Gastroesophageal sphincter (tissue), 4 donors: Measurements from ENCODE around the gene AFMID. TPM values are rescaled to one million over a fixed set of nuclear protein-coding genes. Genes with fewer than 3 reads are reported as not detected.

Source experiments
- ATAC-seq: fragments of 150-250 bp; one replicate; pipeline ENCODE4 v1.9.1; 2016; ENCODE audit warnings: mild to moderate bottlenecking, moderate library complexity
- H3K27ac ChIP-seq, 4 donors: fragments of 200-600 bp; sonication (generic) in 3 of 4; 1 replicate in 3 of 4; 2 replicates in 1 of 4; pipeline ENCODE4 v1.5.1; 2016 to 2019
- H3K27me3 ChIP-seq: fragments of 200-600 bp; sonication (generic); one replicate; pipeline ENCODE4 v1.5.1; 2019
- H3K36me3 ChIP-seq, 2 donors: fragments of 200-600 bp; sonication (generic); one replicate each; pipeline ENCODE4 v1.5.1; 2019; ENCODE audit warnings: control low read depth in 1 of 2
- H3K4me1 ChIP-seq, 3 donors: fragments of 200-600 bp; sonication (generic); 1 replicate in 2 of 3; 2 replicates in 1 of 3; pipeline ENCODE4 v1.5.1; 2016 to 2019; ENCODE audit warnings: control low read depth in 2 of 3
- H3K4me3 ChIP-seq, 2 donors: fragments of 200-600 bp; sonication (generic); one replicate each; pipeline ENCODE4 v1.5.1; 2019; ENCODE audit warnings: mild to moderate bottlenecking in 1 of 2, moderate library complexity in 1 of 2
- H3K9me3 ChIP-seq, 3 donors: fragments of 200-600 bp; sonication (generic); one replicate each; pipeline ENCODE4 v1.5.1; 2017 to 2019; ENCODE audit warnings: control low read depth in 2 of 3
- CTCF ChIP-seq, 4 experiments: fragments of 200-600 bp in 2 of 4; fragments of 450-650 bp in 2 of 4; sonication (generic) in 1 of 4; IDR thresholded peaks; one replicate each; pipeline ENCODE4 v1.5.1; 2017 to 2019; ENCODE audit warnings: antibody characterized with exemption in 4 of 4, mild to moderate bottlenecking in 2 of 4, moderate library complexity in 2 of 4
- EP300 ChIP-seq: sonication (generic); formaldehyde crosslinking; IDR thresholded peaks from one replicate; pipeline ENCODE4 v1.6.1; 2017; ENCODE audit warnings: antibody characterized with exemption, mild to moderate bottlenecking
- POLR2A ChIP-seq, 2 donors: fragments of 450-650 bp; IDR thresholded peaks; one replicate each; pipeline ENCODE4 v1.6.1; 2017; ENCODE audit warnings: antibody characterized with exemption in 2 of 2, mild to moderate bottlenecking in 2 of 2, moderate library complexity in 1 of 2
- POLR2AphosphoS5 ChIP-seq: sonication (generic); formaldehyde crosslinking; IDR thresholded peaks from one replicate; pipeline ENCODE4 v1.6.1; 2017; ENCODE audit warnings: antibody characterized with exemption
- WGBS, 2 donors: methylation state at CpG; one replicate each; pipeline ENCODE4 v1.1.5; 2018; ENCODE audit warnings: low coverage in 1 of 2; 5-methylcytosine and 5-hydroxymethylcytosine counted together
- total RNA-seq, 4 donors: library from RNA; depleted of rRNA; stranded (reverse); fragments of >200 nt; gene quantifications; one replicate each; pipeline ENCODE4 v1.1.0, GENCODE V29; 2016

AFMID gene
- total RNA-seq, 4 donors from 2014 or later: 14.9 to 43.9 (median 31.6) TPM

DNA sequence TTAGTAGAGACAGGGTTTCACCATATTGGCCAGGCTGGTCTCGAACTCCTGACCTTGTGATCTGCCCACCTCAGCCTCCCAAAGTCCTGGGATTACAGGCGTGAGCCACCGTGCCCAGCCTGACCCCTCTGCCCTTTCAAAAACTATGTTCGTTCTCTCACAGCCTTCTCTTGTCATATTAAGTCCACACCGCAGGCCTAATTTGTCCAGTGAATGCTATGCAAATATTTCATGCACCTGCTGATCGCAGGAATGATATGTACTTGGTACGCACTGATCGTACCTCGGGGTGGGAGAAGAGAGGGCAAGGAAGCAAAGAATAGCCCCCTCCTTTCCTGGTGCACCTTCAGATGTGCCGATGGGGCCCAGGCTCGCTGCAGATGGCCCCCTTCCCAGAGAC is 23.9 kb downstream of the AFMID start:
- H3K4me3 ChIP-seq: no peak overlapping the region
- no peaks in the 10 kb centered on the region for H3K9me3 ChIP-seq
- H3K36me3 ChIP-seq: peaks cover 0 to 17% of the 10 kb centered on the region in 2 donors
- TF ChIP-seq POLR2AphosphoS5: no peak
- TF ChIP-seq POLR2A (IDR thresholded peaks at IDR 0.05): no peak
- no peak for TF ChIP-seq EP300
- TF ChIP-seq CTCF (IDR thresholded peaks at IDR 0.05): no peak
- H3K27ac ChIP-seq: no peak overlapping the region
- no peak for ATAC-seq
- H3K4me1 ChIP-seq: peaks cover 0 to 11% (median 0%) of the 10 kb centered on the region in 3 donors
- 89 to 94% methylated on average over 3 to 7 of the region's 11 CpGs for WGBS, 2 donors
- H3K27me3 ChIP-seq: no peaks in the 10 kb centered on the region

DNA sequence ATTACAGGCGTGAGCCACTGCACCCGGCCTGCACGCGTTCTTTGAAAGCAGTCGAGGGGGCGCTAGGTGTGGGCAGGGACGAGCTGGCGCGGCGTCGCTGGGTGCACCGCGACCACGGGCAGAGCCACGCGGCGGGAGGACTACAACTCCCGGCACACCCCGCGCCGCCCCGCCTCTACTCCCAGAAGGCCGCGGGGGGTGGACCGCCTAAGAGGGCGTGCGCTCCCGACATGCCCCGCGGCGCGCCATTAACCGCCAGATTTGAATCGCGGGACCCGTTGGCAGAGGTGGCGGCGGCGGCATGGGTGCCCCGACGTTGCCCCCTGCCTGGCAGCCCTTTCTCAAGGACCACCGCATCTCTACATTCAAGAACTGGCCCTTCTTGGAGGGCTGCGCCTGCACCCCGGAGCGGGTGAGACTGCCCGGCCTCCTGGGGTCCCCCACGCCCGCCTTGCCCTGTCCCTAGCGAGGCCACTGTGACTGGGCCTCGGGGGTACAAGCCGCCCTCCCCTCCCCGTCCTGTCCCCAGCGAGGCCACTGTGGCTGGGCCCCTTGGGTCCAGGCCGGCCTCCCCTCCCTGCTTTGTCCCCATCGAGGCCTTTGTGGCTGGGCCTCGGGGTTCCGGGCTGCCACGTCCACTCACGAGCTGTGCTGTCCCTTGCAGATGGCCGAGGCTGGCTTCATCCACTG is 27.0 kb downstream of the AFMID start, which contains the start of gene BIRC5:
Gene BIRC5, plus strand, starts transcription at position 238 of the 690 bp plus-strand sequence. Its CDS starts 64 bp downstream, at position 302.
- peak; percentile 99 for ATAC-seq

GRCh38 chr17:78214706-78215061 is 27.5 kb downstream of the AFMID start:
- WGBS, 2 donors: 11 to 36% methylated on average over 1 to 3 of the region's 5 CpGs
- no peaks in the 10 kb centered on the region for H3K36me3 ChIP-seq
- peaks cover 0 to 11% (median 0%) of the 10 kb centered on the region in 3 donors for H3K4me1 ChIP-seq
- H3K9me3 ChIP-seq: no peaks in the 10 kb centered on the region
- TF ChIP-seq POLR2AphosphoS5 (no peak), CTCF (IDR thresholded peaks at IDR 0.05) (no peak), EP300 (no peak), POLR2A (IDR thresholded peaks at IDR 0.05) (no peak)
- peak overlapping the region in 1 of 2 donors; percentile 46 for H3K4me3 ChIP-seq
- ATAC-seq: no peak
- H3K27ac ChIP-seq: no peak overlapping the region
- no peaks in the 10 kb centered on the region for H3K27me3 ChIP-seq

More for the DNA sequence above, 27.0 kb downstream of the AFMID start, which contains the start of gene BIRC5:
- H3K27ac ChIP-seq: no peak within 1 kb of the TSS
- no peaks in the 10 kb centered on the region for H3K27me3 ChIP-seq
- H3K4me3 ChIP-seq: peak within 1 kb of the TSS; percentile 1 to 46
- WGBS, 2 donors: no CpG with 5 or more reads among the region's 60 CpGs
- no peaks in the 10 kb centered on the region for H3K9me3 ChIP-seq
- TF ChIP-seq CTCF (IDR thresholded peaks at IDR 0.05) (no peak), POLR2AphosphoS5 (no peak), EP300 (no peak), POLR2A (IDR thresholded peaks at IDR 0.05) (no peak)
- peaks cover 0 to 11% (median 0%) of the 10 kb centered on the region in 3 donors for H3K4me1 ChIP-seq
- no peaks in the 10 kb centered on the region for H3K36me3 ChIP-seq

DNA sequence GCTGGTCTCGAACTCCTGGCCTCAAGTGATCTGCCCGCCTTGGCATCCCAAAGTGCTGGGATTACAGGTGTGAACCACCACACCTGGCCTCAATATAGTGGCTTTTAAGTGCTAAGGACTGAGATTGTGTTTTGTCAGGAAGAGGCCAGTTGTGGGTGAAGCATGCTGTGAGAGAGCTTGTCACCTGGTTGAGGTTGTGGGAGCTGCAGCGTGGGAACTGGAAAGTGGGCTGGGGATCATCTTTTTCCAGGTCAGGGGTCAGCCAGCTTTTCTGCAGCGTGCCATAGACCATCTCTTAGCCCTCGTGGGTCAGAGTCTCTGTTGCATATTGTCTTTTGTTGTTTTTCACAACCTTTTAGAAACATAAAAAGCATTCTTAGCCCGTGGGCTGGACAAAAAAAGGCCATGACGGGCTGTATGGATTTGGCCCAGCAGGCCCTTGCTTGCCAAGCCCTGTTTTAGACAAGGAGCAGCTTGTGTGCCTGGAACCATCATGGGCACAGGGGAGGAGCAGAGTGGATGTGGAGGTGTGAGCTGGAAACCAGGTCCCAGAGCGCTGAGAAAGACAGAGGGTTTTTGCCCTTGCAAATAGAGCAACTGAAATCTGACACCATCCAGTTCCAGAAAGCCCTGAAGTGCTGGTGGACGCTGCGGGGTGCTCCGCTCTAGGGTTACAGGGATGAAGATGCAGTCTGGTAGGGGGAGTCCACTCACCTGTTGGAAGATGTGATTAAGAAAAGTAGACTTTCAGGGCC is 32.4 kb downstream of the AFMID start:
- Histone ChIP-seq H3K9me3 (no peaks in the 10 kb centered on the region), H3K27me3 (no peaks in the 10 kb centered on the region), H3K4me3 (no peak overlapping the region), H3K27ac (no peak overlapping the region), H3K4me1 (peaks cover 0 to 1% (median 0%) of the 10 kb centered on the region in 3 donors), H3K36me3 (no peaks in the 10 kb centered on the region)
- WGBS, 2 donors: 76 to 86% methylated on average over 7 to 9 of the region's 11 CpGs
- TF ChIP-seq CTCF (IDR thresholded peaks at IDR 0.05): no peak
- no peak for TF ChIP-seq POLR2A (IDR thresholded peaks at IDR 0.05)
- TF ChIP-seq EP300: no peak
- no peak for TF ChIP-seq POLR2AphosphoS5
- ATAC-seq: no peak
